GM10266 (cell line): ENCODE measurements around the gene MTAP.

ENCODE experiments used
- DNase-seq: peaks from one replicate; pipeline ENCODE4 v3.0.0; 2012; ENCODE audit errors: extremely low spot score
- TF ChIP-seq, protein P1 (sequence below): IDR thresholded peaks from 2 replicates; pipeline ENCODE4 v1.5.1; 2012; ENCODE audit warnings: mild to moderate bottlenecking, low read depth; ENCODE audit not compliant: control insufficient read depth, insufficient read depth; ENCODE audit errors: missing control alignments

Gene MTAP

GRCh38 chr9:21802418-21803000 is at the start of gene MTAP:
Gene MTAP (plus strand): TSS chr9:21802636. CDS start chr9:21802749, 113 bp downstream.
- TF ChIP-seq, protein P1, sequence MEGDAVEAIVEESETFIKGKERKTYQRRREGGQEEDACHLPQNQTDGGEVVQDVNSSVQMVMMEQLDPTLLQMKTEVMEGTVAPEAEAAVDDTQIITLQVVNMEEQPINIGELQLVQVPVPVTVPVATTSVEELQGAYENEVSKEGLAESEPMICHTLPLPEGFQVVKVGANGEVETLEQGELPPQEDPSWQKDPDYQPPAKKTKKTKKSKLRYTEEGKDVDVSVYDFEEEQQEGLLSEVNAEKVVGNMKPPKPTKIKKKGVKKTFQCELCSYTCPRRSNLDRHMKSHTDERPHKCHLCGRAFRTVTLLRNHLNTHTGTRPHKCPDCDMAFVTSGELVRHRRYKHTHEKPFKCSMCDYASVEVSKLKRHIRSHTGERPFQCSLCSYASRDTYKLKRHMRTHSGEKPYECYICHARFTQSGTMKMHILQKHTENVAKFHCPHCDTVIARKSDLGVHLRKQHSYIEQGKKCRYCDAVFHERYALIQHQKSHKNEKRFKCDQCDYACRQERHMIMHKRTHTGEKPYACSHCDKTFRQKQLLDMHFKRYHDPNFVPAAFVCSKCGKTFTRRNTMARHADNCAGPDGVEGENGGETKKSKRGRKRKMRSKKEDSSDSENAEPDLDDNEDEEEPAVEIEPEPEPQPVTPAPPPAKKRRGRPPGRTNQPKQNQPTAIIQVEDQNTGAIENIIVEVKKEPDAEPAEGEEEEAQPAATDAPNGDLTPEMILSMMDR: no peak
- DNase-seq: peak; percentile 85

GRCh38 chr9:21753523-21753922 is 48.9 kb upstream of the MTAP start:
- no peak for DNase-seq
- TF ChIP-seq, protein P1: no peak

DNA sequence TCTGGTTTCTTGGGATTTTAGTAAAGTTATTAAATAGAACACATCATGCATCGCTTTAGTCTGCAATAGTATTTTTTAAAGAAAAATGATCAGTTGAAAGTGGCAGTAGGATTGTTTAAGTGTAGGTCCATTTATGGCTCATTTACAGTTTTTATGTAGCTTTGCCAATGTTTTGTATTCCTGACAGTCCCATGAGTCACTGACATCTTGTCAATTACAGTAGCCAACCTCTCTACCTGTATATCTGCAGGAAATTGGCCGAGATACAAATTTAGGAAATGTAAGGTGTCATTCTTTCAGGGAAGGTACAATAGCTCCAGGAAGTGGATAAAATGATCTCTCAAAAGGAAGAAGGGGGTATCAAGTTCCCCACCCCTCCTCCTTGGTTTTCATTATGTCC is 47.7 kb upstream of the MTAP start:
- no peak for DNase-seq
- TF ChIP-seq, protein P1: no peak

DNA sequence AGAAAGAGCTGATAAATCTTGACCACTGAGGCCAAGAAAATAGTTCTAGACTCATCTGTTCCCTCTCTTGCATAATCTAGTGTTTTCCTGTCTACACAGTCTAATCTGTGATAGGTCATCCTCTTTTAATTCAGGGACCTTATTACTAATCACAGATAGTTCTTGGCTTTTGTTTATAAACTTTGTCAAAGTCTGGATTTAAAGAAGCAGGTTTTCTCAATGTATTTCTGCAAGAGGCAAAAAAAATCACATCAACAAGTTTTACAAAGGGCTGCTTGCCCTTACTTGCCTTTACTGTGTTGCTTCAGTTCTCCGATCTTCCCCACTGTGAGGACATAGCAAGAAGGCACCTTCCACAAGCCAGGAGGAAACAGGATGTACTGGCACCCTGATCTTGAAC is 43.9 kb upstream of the MTAP start:
- DNase-seq: no peak
- TF ChIP-seq, protein P1: no peak

DNA sequence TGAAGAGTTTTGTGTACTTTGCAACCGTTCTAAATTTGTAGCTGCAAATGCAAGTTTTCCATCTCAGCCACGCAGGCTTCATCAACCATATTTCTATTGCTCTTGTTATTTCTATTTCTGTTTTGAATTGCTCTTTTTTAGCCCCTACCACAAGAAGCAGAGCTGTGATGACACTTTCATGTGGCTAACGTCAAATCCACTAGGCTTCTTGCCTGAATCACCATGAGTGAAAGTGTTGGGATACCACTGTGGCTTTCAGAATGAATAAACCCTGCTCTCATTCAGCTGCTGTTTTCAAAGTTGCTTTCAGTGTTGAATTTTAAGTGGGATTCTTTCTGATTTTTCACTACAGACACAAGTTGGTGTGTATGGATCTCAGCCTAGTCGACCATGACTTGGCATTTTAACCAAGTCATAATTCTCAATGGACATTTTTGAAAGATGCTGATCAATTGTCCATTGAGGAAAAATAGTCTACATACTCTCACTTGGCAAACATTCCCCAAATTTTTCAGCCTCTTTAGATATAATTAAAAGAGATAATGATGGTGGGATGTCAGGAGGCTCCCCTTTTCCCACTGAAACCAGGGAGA is 41.0 kb upstream of the MTAP start:
- TF ChIP-seq, protein P1: no peak
- peak; percentile 6 for DNase-seq

DNA sequence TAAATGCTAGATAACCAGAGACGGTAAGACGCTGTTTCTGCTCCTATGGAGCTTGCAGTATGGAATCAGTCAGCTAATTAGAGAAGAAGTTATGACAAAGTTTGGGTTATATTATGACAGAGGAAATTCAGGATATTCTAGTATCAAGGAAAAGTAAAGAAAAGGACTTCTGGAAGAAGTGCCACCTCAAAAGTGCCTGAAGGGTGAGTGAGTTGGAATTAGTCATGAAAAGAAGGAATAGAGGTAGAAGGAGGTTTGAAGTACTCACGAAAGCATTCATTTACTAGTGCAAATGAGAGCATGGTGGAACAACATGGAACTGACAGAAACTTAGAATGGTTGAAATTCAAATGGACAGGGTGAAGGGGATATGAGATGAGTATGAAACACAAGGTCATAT is 40.4 kb upstream of the MTAP start:
- no peak for DNase-seq
- TF ChIP-seq, protein P1: no peak

- no peak for DNase-seq
These were observed 37.6 kb upstream of the MTAP start for GRCh38 chr9:21764846-21765245.

More at GRCh38 chr9:21764846-21765245, 37.6 kb upstream of the MTAP start:
- TF ChIP-seq, protein P1: no peak
